NCI-H1930 (cell line): Measurements from ENCODE around the gene FER1L5.

Experiments
- DNase-seq, 2 experiments: peaks; one replicate each; lab custom pipeline; 2025; lab: John Stamatoyannopoulos, UW

Gene FER1L5

GRCh38 chr2:96739633-96740428 is 97.3 kb downstream of the FER1L5 start, which contains the start of gene LMAN2L:
TSS of gene LMAN2L (minus strand) at chr2:96740064. CDS start at chr2:96740040, 24 bp downstream.
- peak; percentile 93 to 95 for DNase-seq

GRCh38 chr2:96747061-96747617 is 104.6 kb downstream of the FER1L5 start:
- DNase-seq: no peak

- no peak for DNase-seq
Observed at GRCh38 chr2:96751800-96752199, 109.2 kb downstream of the FER1L5 start.

GRCh38 chr2:96753661-96754282 is 111.2 kb downstream of the FER1L5 start:
- no peak for DNase-seq

GRCh38 chr2:96754317-96754716 is 111.8 kb downstream of the FER1L5 start:
- DNase-seq: no peak
